Body of pancreas (tissue), 4 donors: ENCODE results near the gene APH1B. TPM values are rescaled to one million over a fixed set of nuclear protein-coding genes. Genes with fewer than 3 reads are reported as not detected.

Experiments
- ATAC-seq: fragments of 150-250 bp; one replicate; pipeline ENCODE4 v1.9.1; 2016
- DNase-seq, 4 donors: peaks; one replicate each; pipeline ENCODE4 v3.0.0-alpha.2; 2019
- H3K27ac ChIP-seq, 4 donors: fragments of 200-600 bp; sonication (generic); 1 replicate in 3 of 4; 2 replicates in 1 of 4; pipeline versions ENCODE4 v1.5.1 to v1.6.1; 2016 to 2019; ENCODE audit warnings: mild to moderate bottlenecking in 1 of 4, mixed read lengths in 1 of 4, moderate library complexity in 1 of 4
- H3K27me3 ChIP-seq, 2 donors: fragments of 200-600 bp; sonication (generic); one replicate each; pipeline ENCODE4 v1.6.0; 2016; ENCODE audit warnings: mild to moderate bottlenecking in 1 of 2
- H3K36me3 ChIP-seq, 2 donors: fragments of 200-600 bp; sonication (generic); replicated peaks in 1 of 2; 2 replicates each; pipeline ENCODE4 v1.5.1; 2016; ENCODE audit warnings: low read depth in 2 of 2; ENCODE audit not compliant: insufficient read depth in 1 of 2
- H3K4me1 ChIP-seq: fragments of 200-600 bp; sonication (generic); one replicate; pipeline ENCODE4 v1.6.0; 2016
- H3K4me3 ChIP-seq, 2 donors: fragments of 200-600 bp; sonication (generic); 1 replicate in 1 of 2; 2 replicates in 1 of 2; pipeline ENCODE4 v1.5.1; 2016 to 2019
- H3K9me3 ChIP-seq, 3 donors: fragments of 200-600 bp; sonication (generic); 1 replicate in 2 of 3; 2 replicates in 1 of 3; pipeline ENCODE4 v1.5.1; 2016
- CTCF ChIP-seq, 7 experiments: fragments of 450-650 bp in 4 of 7; fragments of 200-600 bp in 3 of 7; sonication (generic) in 3 of 7; IDR thresholded peaks; one replicate each; pipeline ENCODE4 v1.5.1; 2016 to 2019; ENCODE audit warnings: antibody characterized with exemption in 7 of 7
- POLR2A ChIP-seq, 3 donors: fragments of 450-650 bp; IDR thresholded peaks; one replicate each; pipeline ENCODE4 v1.6.1; 2016; ENCODE audit warnings: antibody characterized with exemption in 3 of 3, mild to moderate bottlenecking in 2 of 3
- WGBS, 2 donors: methylation state at CpG; one replicate each; pipeline ENCODE4 v1.1.5; 2017; 5-methylcytosine and 5-hydroxymethylcytosine counted together
- intact Hi-C: fragments of 100-400 bp; cut with DNase I; formaldehyde crosslinking; loops from one replicate; pipeline ENCODE4 v1.15.1; 2023
- total RNA-seq, 2 donors: library from RNA; depleted of rRNA; stranded (reverse); fragments of >200 nt; gene quantifications; one replicate each; pipeline ENCODE4 v1.1.0, GENCODE V29; 2016

APH1B gene
- total RNA-seq, 2 donors from 2014 or later = 6.9 to 12.7 TPM

DNA sequence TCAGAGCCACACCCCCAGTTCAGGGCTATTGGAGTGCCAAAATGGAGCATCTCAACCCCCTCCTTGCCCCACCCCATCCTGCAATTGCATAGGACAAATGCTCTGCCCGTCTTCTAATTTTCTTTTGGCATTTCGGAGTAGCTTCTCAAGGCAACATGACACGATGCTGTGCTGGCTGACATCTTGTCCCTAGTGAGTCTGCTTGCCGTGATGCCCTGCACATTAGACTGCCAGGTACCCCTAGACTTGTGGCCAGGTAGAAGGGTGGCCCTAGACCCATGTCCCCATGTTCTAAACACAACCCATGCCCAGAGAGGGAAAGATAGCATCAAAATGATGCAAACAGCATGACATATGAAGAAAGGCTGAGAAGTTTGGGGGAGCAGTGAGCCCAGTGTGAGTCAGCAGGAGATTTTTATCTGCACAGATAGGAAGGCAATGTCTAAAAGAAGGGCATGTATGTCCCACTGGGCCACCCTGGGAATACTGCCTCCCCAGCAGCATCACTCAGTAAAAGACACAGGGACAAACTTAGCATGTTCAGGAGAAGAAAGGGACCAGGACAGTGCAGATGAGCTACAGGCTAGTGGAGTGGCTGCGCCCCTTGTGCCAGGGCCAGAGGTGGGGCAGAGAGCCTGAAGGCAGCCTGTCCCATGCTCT, 67.5 kb downstream of the APH1B start:
- 88 to 89% methylated on average over 5 of the region's 5 CpGs for WGBS, 2 donors
- no peak overlapping the region for H3K4me3 ChIP-seq
- no peak for DNase-seq
- no peaks in the 10 kb centered on the region for H3K36me3 ChIP-seq
- ATAC-seq = no peak
- no peak for TF ChIP-seq CTCF (IDR thresholded peaks at IDR 0.05)
- TF ChIP-seq POLR2A (IDR thresholded peaks at IDR 0.05) = no peak
- no peaks in the 10 kb centered on the region for H3K27me3 ChIP-seq
- intact Hi-C loops = no loop called here
- H3K9me3 ChIP-seq = no peaks in the 10 kb centered on the region
- H3K27ac ChIP-seq = no peak overlapping the region
- peaks cover 36% of the 10 kb centered on the region for H3K4me1 ChIP-seq

- intact Hi-C loops = no loop called here
- H3K9me3 ChIP-seq = no peaks in the 10 kb centered on the region
- peaks cover 41% of the 10 kb centered on the region for H3K4me1 ChIP-seq
- TF ChIP-seq CTCF (IDR thresholded peaks at IDR 0.05) = no peak
- no peak for TF ChIP-seq POLR2A (IDR thresholded peaks at IDR 0.05)
- no peak for DNase-seq
- 79 to 85% methylated on average over 14 of the region's 14 CpGs for WGBS, 2 donors
- H3K4me3 ChIP-seq = no peak overlapping the region
- H3K27me3 ChIP-seq = no peaks in the 10 kb centered on the region
- H3K36me3 ChIP-seq = no peaks in the 10 kb centered on the region
- ATAC-seq = no peak
- H3K27ac ChIP-seq = no peak overlapping the region
Measured at GRCh38 chr15:63345391-63345752, 68.0 kb downstream of the APH1B start.

DNA sequence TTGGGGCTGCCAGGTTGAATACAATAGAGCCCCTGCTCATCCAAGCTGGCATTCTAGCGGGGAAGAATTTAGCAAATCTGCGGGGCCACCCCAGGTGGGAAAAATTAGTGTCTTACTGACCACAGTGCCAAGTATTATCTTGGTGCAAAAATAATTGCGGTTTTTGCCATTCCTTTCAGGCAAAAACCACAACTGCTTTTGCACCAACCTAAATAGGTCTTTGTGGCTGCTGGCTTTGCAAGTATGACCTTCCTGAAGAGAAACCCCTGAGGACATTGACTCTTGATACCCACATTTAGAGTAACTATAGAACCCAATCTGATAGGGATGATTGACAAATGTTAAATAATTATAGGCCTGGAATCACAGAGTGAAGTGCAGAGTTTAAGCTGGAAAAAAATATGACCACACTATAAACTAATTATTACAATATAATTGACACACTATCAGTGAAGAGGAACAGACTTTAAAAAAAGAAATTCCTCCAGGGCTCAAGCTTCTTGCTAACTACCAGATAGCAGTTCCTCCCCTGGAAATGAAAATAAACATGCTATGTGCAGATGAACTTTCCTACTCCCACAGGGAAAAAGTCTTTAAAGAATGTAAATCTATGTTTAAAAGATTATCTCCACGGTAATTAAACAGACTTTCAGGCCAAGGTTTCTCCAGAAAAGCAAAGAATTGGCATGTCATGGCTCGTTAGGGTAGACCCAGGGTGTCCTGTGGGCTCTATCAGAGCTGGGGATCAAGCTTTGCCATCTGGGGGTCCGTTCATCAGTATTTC, 69.9 kb downstream of the APH1B start:
- no peaks in the 10 kb centered on the region for H3K9me3 ChIP-seq
- DNase-seq (no peak), ATAC-seq (no peak)
- H3K27ac ChIP-seq = peak overlapping the region in 2 of 4 donors; percentile 85 to 86
- H3K36me3 ChIP-seq = no peaks in the 10 kb centered on the region
- peaks cover 60% of the 10 kb centered on the region for H3K4me1 ChIP-seq
- no peak for TF ChIP-seq CTCF (IDR thresholded peaks at IDR 0.05)
- TF ChIP-seq POLR2A (IDR thresholded peaks at IDR 0.05) = no peak
- no peak overlapping the region for H3K4me3 ChIP-seq
- 51 to 62% methylated on average over 5 to 6 of the region's 6 CpGs for WGBS, 2 donors
- H3K27me3 ChIP-seq = no peaks in the 10 kb centered on the region
- intact Hi-C loops = no loop called here

DNA sequence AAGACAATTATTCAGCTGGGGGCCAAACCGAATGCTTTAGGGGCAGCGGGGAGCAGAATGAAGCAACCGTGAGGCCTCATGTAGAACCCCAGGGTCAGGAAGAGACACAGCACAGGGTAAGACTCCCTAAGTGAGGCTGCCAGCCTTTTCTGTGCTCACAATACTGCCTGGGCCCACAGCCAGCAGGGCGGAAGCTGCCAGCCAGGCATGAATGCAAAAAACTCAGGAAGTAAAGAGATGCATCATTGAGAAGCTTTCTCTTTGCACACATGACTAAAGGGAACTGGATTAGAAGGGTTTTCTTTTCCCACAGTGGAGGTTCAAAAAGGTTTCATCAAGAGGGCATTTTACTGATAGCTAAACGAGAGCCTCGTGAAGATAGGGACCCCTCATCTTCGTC, 71.0 kb downstream of the APH1B start:
- Histone ChIP-seq H3K9me3 (no peaks in the 10 kb centered on the region), H3K27me3 (no peaks in the 10 kb centered on the region), H3K4me1 (peaks cover 70% of the 10 kb centered on the region), H3K27ac (peak overlapping the region; percentile 27 to 86 (median 81)), H3K36me3 (no peaks in the 10 kb centered on the region), H3K4me3 (no peak overlapping the region)
- ATAC-seq (peak; percentile 65), DNase-seq (peak; percentile 80 to 89 (median 81))
- intact Hi-C loops = no loop called here
- WGBS, 2 donors = 36 to 57% methylated on average over 7 of the region's 7 CpGs
- no peak for TF ChIP-seq CTCF (IDR thresholded peaks at IDR 0.05)
- no peak for TF ChIP-seq POLR2A (IDR thresholded peaks at IDR 0.05)
